CD4-positive, alpha-beta memory T cell (primary cell): ENCODE data around the gene APOBEC3B. TPM values are rescaled to one million over a fixed set of nuclear protein-coding genes. Genes with fewer than 3 reads are reported as not detected.
"Not testable (repeated sequence)": the region's sequence is repeated elsewhere in the genome, so short reads cannot be mapped to it uniquely, and the experiment has no call there.

ENCODE experiments used
- CTCF ChIA-PET: fragments of 350-600 bp; sonication (Branson Sonifier 250); formaldehyde crosslinking; loops from one replicate; lab custom pipeline; 2021; ENCODE audit warnings: inconsistent platforms; ENCODE audit not compliant: partially characterized antibody; lab: Charles Lee
- POLR2A ChIA-PET: fragments of 350-600 bp; sonication (Branson Sonifier 250); formaldehyde crosslinking; loops from one replicate; lab custom pipeline; 2021; ENCODE audit not compliant: partially characterized antibody; lab: Charles Lee
- DNase-seq, 5 donors: peaks; one replicate each; pipeline versions ENCODE4 v3.0.0 to v3.0.0-alpha.2; 2020 to 2022; ENCODE audit warnings: mixed read lengths in 1 of 5
- H3K27ac ChIP-seq: one replicate; pipeline ENCODE4 v1.7.0; 2013; ENCODE audit warnings: low read depth, low read length
- H3K27me3 ChIP-seq: 2 replicates; pipeline ENCODE4 v1.7.0; 2013; ENCODE audit warnings: mild to moderate bottlenecking, low read length, moderate library complexity; ENCODE audit not compliant: insufficient read depth
- H3K36me3 ChIP-seq: 2 replicates; pipeline ENCODE4 v1.7.0; 2013; ENCODE audit warnings: mild to moderate bottlenecking, low read length, moderate library complexity; ENCODE audit not compliant: insufficient read depth
- H3K4me1 ChIP-seq: 2 replicates; pipeline ENCODE4 v1.7.0; 2013; ENCODE audit warnings: mild to moderate bottlenecking, low read length, moderate library complexity; ENCODE audit not compliant: insufficient read depth
- H3K4me3 ChIP-seq, 2 donors: one replicate each; pipeline ENCODE4 v1.7.0; 2013; ENCODE audit warnings: low read length in 2 of 2, mild to moderate bottlenecking in 1 of 2
- H3K9me3 ChIP-seq, 2 donors: one replicate each; pipeline ENCODE4 v1.7.0; 2013; ENCODE audit warnings: low read length in 2 of 2, control low read depth in 1 of 2; ENCODE audit not compliant: control insufficient read depth in 1 of 2
- H3K27ac Mint-ChIP-seq, 7 donors: one replicate each; pipeline ENCODE4 v1.8.0; 2020 to 2021; ENCODE audit warnings: mixed read lengths in 7 of 7, mild to moderate bottlenecking in 6 of 7, inconsistent platforms in 3 of 7, moderate library complexity in 3 of 7
- H3K27me3 Mint-ChIP-seq, 2 donors: one replicate each; pipeline ENCODE4 v1.8.0; 2020 to 2021; ENCODE audit warnings: mixed read lengths in 2 of 2
- H3K36me3 Mint-ChIP-seq, 2 donors: one replicate each; pipeline ENCODE4 v1.8.0; 2020 to 2021; ENCODE audit warnings: mixed read lengths in 2 of 2, inconsistent platforms in 1 of 2, mild to moderate bottlenecking in 1 of 2
- H3K4me1 Mint-ChIP-seq, 4 donors: one replicate each; pipeline ENCODE4 v1.8.0; 2020 to 2021; ENCODE audit warnings: mixed read lengths in 4 of 4, mild to moderate bottlenecking in 1 of 4
- H3K4me3 Mint-ChIP-seq, 8 donors: one replicate each; pipeline ENCODE4 v1.8.0; 2020 to 2021; ENCODE audit warnings: mixed read lengths in 8 of 8, mild to moderate bottlenecking in 7 of 8, moderate library complexity in 6 of 8, inconsistent platforms in 3 of 8
- H3K9me3 Mint-ChIP-seq, 8 donors: one replicate each; pipeline ENCODE4 v1.8.0; 2020 to 2021; ENCODE audit warnings: mixed read lengths in 8 of 8, mild to moderate bottlenecking in 5 of 8, inconsistent platforms in 3 of 8, moderate library complexity in 1 of 8
- intact Hi-C: fragments of 100-400 bp; cut with micrococcal nuclease; formaldehyde crosslinking; loops from one replicate; pipeline ENCODE4 v1.15.1; 2023
- polyA plus RNA-seq, 2 donors: library from polyadenylated mRNA; unstranded; fragments of 300-500 nt; fragmentation: Illumina TruSeq; gene quantifications; one replicate each; pipeline ENCODE4 v1.2.3, GENCODE V29; 2021
- total RNA-seq, 2 experiments: library from RNA; stranded (reverse); gene quantifications; one replicate each; pipeline ENCODE4 v1.2.3, GENCODE V29; 2021

Gene APOBEC3B
- total and polyA plus RNA-seq, 4 experiments from 2014 or later: 0.31 to 1.3 (median 0.48) TPM

GRCh38 chr22:38963291-38963738 is 18.8 kb upstream of the APOBEC3B start:
- H3K27ac Mint-ChIP-seq, H3K4me3 Mint-ChIP-seq, H3K9me3 Mint-ChIP-seq, H3K36me3 Mint-ChIP-seq, H3K36me3 ChIP-seq, H3K27me3 Mint-ChIP-seq, H3K4me1 Mint-ChIP-seq, DNase-seq, H3K27me3 ChIP-seq, H3K4me1 ChIP-seq, intact Hi-C loops, POLR2A ChIA-PET, CTCF ChIA-PET, H3K9me3 ChIP-seq, H3K27ac ChIP-seq, H3K4me3 ChIP-seq: not testable (repeated sequence)

GRCh38 chr22:38963872-38964271 is 18.3 kb upstream of the APOBEC3B start:
- no peaks in the 10 kb centered on the region for H3K4me1 ChIP-seq
- H3K36me3 ChIP-seq: no peaks in the 10 kb centered on the region
- peaks cover 0 to 2% (median 0%) of the 10 kb centered on the region in 8 donors for H3K9me3 Mint-ChIP-seq
- no peaks in the 10 kb centered on the region for H3K27me3 ChIP-seq
- intact Hi-C loops: no loop called here
- H3K27me3 Mint-ChIP-seq: peaks cover 3 to 4% of the 10 kb centered on the region in 2 donors
- H3K4me3 ChIP-seq: no peak overlapping the region
- CTCF ChIA-PET: no interaction called here
- H3K4me1 Mint-ChIP-seq: peaks cover 0 to 9% (median 5%) of the 10 kb centered on the region in 4 donors
- H3K4me3 Mint-ChIP-seq: no peak overlapping the region
- no peaks in the 10 kb centered on the region for H3K9me3 ChIP-seq
- DNase-seq: no peak
- H3K36me3 Mint-ChIP-seq: no peaks in the 10 kb centered on the region
- H3K27ac Mint-ChIP-seq: peak overlapping the region in 2 of 7 donors; percentile 34 to 76
- H3K27ac ChIP-seq: no peak overlapping the region
- POLR2A ChIA-PET: no interaction called here

GRCh38 chr22:38964306-38964705 is 17.8 kb upstream of the APOBEC3B start:
- CTCF ChIA-PET: no interaction called here
- intact Hi-C loops: no loop called here
- no peaks in the 10 kb centered on the region for H3K36me3 Mint-ChIP-seq
- Histone ChIP-seq H3K27me3 (no peaks in the 10 kb centered on the region), H3K4me3 (no peak overlapping the region), H3K36me3 (no peaks in the 10 kb centered on the region), H3K27ac (no peak overlapping the region), H3K9me3 (no peaks in the 10 kb centered on the region), H3K4me1 (no peaks in the 10 kb centered on the region)
- H3K9me3 Mint-ChIP-seq: peaks cover 0 to 2% (median 0%) of the 10 kb centered on the region in 8 donors
- peak overlapping the region in 1 of 7 donors; percentile 34 for H3K27ac Mint-ChIP-seq
- no peak for DNase-seq
- H3K4me1 Mint-ChIP-seq: peaks cover 0 to 6% (median 4%) of the 10 kb centered on the region in 4 donors
- peaks cover 3 to 4% of the 10 kb centered on the region in 2 donors for H3K27me3 Mint-ChIP-seq
- no peak overlapping the region for H3K4me3 Mint-ChIP-seq
- POLR2A ChIA-PET: no interaction called here

- no peak for DNase-seq
- Histone ChIP-seq H3K4me1 (no peaks in the 10 kb centered on the region), H3K36me3 (no peaks in the 10 kb centered on the region), H3K27me3 (no peaks in the 10 kb centered on the region), H3K4me3 (no peak overlapping the region), H3K9me3 (no peaks in the 10 kb centered on the region), H3K27ac (no peak overlapping the region)
- ChIA-PET CTCF (no interaction called here), POLR2A (no interaction called here)
- Mint-ChIP-seq H3K36me3 (no peaks in the 10 kb centered on the region), H3K4me1 (peaks cover 0 to 2% (median 0%) of the 10 kb centered on the region in 4 donors), H3K9me3 (peaks cover 0 to 2% (median 0%) of the 10 kb centered on the region in 8 donors), H3K27me3 (peaks cover 4% of the 10 kb centered on the region in 2 donors), H3K27ac (no peak overlapping the region), H3K4me3 (no peak overlapping the region)
- intact Hi-C loops: no loop called here
Observed at GRCh38 chr22:38964989-38965388, 17.2 kb upstream of the APOBEC3B start.

GRCh38 chr22:38965614-38966379 is 16.4 kb upstream of the APOBEC3B start:
- no peaks in the 10 kb centered on the region for H3K27me3 ChIP-seq
- H3K4me1 Mint-ChIP-seq: peaks cover 0 to 2% (median 0%) of the 10 kb centered on the region in 4 donors
- H3K36me3 ChIP-seq: no peaks in the 10 kb centered on the region
- no peak for DNase-seq
- H3K4me1 ChIP-seq: no peaks in the 10 kb centered on the region
- intact Hi-C loops: no loop called here
- H3K9me3 ChIP-seq: no peaks in the 10 kb centered on the region
- H3K4me3 ChIP-seq: no peak overlapping the region
- CTCF ChIA-PET: no interaction called here
- H3K36me3 Mint-ChIP-seq: no peaks in the 10 kb centered on the region
- no peak overlapping the region for H3K27ac Mint-ChIP-seq
- H3K4me3 Mint-ChIP-seq: no peak overlapping the region
- H3K27me3 Mint-ChIP-seq: peaks cover 7 to 8% of the 10 kb centered on the region in 2 donors
- peaks cover 0 to 2% (median 0%) of the 10 kb centered on the region in 8 donors for H3K9me3 Mint-ChIP-seq
- H3K27ac ChIP-seq: no peak overlapping the region
- POLR2A ChIA-PET: no interaction called here

GRCh38 chr22:38966380-38966702 is 15.8 kb upstream of the APOBEC3B start:
- Histone ChIP-seq H3K4me1 (no peaks in the 10 kb centered on the region), H3K4me3 (no peak overlapping the region), H3K27ac (no peak overlapping the region), H3K27me3 (no peaks in the 10 kb centered on the region), H3K9me3 (no peaks in the 10 kb centered on the region), H3K36me3 (no peaks in the 10 kb centered on the region)
- intact Hi-C loops: no loop called here
- Mint-ChIP-seq H3K27me3 (peaks cover 7 to 8% of the 10 kb centered on the region in 2 donors), H3K4me3 (no peak overlapping the region), H3K4me1 (peaks cover 0 to 2% (median 0%) of the 10 kb centered on the region in 4 donors), H3K9me3 (peaks cover 0 to 2% (median 0%) of the 10 kb centered on the region in 8 donors), H3K36me3 (no peaks in the 10 kb centered on the region), H3K27ac (no peak overlapping the region)
- POLR2A ChIA-PET: no interaction called here
- no peak for DNase-seq
- CTCF ChIA-PET: no interaction called here

- Histone ChIP-seq H3K36me3 (no peaks in the 10 kb centered on the region), H3K27me3 (no peaks in the 10 kb centered on the region), H3K9me3 (no peaks in the 10 kb centered on the region), H3K27ac (no peak overlapping the region), H3K4me3 (no peak overlapping the region), H3K4me1 (no peaks in the 10 kb centered on the region)
- peaks cover 0 to 2% (median 0%) of the 10 kb centered on the region in 8 donors for H3K9me3 Mint-ChIP-seq
- ChIA-PET CTCF (no interaction called here), POLR2A (no interaction called here)
- no peak overlapping the region for H3K4me3 Mint-ChIP-seq
- intact Hi-C loops: no loop called here
- no peaks in the 10 kb centered on the region for H3K36me3 Mint-ChIP-seq
- H3K27me3 Mint-ChIP-seq: peaks cover 7 to 8% of the 10 kb centered on the region in 2 donors
- peaks cover 0 to 2% (median 0%) of the 10 kb centered on the region in 4 donors for H3K4me1 Mint-ChIP-seq
- no peak for DNase-seq
- H3K27ac Mint-ChIP-seq: no peak overlapping the region
Observed at GRCh38 chr22:38966942-38967341, 15.2 kb upstream of the APOBEC3B start.
